NOMO-1 (cell line): Measurements from ENCODE around the gene TSR3.
A peak's percentile ranks its signal among the peaks of the same experiment; 100 is the strongest.

ENCODE experiments used
- DNase-seq, 2 experiments: peaks; one replicate each; lab custom pipeline; 2025; ENCODE audit not compliant: unreplicated experiment in 2 of 2; lab: John Stamatoyannopoulos, UW

The TSR3 gene

GRCh38 chr16:1355591-1355990 is 3.9 kb upstream of the TSR3 start:
- DNase-seq = no peak

- no peak for DNase-seq
Measured at GRCh38 chr16:1354815-1355540, 3.3 kb upstream of the TSR3 start.

DNA sequence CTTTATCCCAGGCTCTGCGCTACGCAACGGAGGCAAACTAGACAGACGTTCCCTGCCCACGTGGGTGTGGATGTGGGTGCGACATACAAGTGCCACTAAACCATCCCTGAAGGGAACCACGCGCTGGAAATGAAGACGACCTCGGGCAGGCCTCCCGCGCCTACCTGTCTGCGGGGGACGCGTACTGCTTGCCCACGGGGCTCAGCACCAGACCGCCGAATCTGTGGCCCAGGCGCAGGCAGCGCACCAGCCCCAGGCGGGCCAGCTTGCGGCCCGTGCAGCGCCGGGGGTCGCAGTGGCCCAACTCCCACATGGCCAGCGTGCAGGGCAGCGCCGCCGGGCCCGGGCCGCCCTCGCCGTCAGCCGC is 480 bp downstream of the TSR3 start:
- no peak for DNase-seq

- DNase-seq = no peak
Measured at GRCh38 chr16:1350691-1351090, 987 bp downstream of the TSR3 start.

DNA sequence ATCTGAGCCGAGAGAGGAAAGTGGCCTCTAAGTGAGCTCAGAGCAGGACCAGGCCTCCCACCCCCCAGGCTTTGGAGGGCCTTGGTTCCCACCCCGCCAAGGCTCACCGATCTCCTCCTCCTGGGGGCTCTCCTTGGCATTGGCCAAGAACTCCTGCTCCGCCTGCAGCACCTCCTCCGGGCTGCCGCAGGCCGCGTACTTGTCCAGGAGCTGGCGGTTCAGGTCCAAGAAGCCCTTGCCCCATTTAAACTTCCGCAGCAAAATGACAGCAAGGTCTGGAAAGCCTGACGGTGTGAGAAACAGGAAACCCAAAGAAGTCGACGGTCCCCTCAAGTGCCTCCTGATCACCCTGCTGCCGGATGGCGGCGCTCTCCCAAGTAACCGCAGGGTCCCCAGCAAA is 1.7 kb downstream of the TSR3 start:
- no peak for DNase-seq

DNA sequence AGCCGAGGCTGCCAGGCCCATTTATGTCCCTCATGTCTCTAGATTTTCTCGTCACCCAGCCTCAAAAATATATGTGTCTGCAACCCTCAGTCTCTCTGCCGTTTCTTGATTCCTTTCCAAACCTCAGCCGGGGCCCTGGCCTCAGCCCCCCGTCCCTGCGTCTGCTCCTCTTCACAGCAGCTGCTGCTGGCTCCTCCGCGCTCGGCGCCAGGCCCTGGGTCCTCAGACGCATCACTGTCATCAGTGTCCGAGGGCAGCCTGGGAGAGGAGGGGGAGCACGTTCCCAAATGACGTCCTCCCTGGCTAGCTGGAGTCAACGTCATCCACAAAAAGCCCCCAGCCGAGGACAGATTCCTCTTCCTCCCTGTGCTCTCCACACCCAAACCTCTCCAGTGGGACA is 2.3 kb downstream of the TSR3 start:
- DNase-seq = no peak

DNA sequence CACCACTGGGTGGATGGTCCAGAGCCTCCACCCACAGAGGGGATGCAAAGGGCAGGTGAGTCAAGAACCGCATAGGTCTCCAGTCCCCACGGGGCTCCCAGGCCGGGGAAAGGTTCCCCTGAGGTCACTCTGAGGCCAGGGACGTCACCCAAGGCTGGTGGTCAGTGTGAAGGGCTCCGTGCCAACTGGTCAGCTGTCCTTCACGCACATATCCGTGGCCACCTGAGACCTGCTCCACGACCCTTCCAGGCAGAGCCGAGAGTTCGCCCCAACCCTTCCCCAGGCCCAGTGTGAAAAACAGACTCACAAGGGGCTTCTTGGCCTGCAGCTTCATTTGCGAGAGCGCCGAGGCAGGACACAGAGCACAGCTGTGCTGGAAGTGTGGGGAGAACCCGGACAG is 2.8 kb downstream of the TSR3 start:
- DNase-seq = no peak

- DNase-seq = no peak
Measured at GRCh38 chr16:1348441-1348840, 3.2 kb downstream of the TSR3 start.

GRCh38 chr16:1347962-1348361 is 3.7 kb downstream of the TSR3 start:
- no peak for DNase-seq

GRCh38 chr16:1347286-1347855 is 4.3 kb downstream of the TSR3 start:
- DNase-seq = no peak

DNA sequence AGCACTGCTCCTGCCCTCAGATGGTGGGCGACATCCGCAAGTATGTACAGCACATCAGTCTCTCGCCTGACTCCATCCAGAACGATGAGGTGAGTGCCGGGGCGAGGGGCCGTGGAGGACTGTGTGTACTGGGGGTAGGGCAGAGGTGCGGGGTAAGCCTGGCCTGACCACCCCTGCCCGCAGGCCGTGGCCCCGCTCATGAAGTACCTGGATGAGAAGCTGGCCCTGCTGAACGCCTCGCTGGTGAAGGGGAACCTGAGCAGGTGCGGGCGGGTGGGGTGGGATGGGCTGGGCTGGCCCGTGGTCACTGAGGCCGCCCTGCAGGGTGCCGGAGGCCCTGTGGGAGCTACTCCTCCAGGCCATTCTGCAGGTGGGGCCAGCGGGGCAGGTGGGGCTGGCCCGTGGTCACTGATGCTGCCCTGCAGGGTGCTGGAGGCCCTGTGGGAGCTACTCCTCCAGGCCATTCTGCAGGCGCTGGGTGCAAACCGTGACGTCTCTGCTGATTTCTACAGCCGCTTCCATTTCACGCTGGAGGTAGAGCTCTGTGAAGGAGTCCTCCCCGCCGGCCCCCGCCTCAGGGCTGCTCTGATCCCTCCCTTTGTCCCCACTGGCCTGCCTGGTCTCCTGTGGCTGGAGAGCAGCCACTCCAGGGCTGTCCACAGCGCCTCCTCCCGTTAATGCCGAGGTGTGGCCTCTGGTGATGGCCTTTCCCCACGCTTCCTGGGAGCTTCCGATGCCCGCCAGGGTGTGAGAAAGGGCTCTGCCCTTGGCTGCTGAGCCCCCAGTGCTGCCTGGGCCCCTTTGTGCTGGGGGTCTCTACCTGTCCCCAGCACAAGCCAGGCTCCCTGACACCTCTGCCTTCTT is 5.0 kb downstream of the TSR3 start:
- no peak for DNase-seq

- DNase-seq = no peak
Measured at GRCh38 chr16:1345651-1346421, 5.8 kb downstream of the TSR3 start.

- no peak for DNase-seq
Measured at GRCh38 chr16:1345087-1345486, 6.6 kb downstream of the TSR3 start.

GRCh38 chr16:1344499-1344898 is 7.2 kb downstream of the TSR3 start:
- no peak for DNase-seq

DNA sequence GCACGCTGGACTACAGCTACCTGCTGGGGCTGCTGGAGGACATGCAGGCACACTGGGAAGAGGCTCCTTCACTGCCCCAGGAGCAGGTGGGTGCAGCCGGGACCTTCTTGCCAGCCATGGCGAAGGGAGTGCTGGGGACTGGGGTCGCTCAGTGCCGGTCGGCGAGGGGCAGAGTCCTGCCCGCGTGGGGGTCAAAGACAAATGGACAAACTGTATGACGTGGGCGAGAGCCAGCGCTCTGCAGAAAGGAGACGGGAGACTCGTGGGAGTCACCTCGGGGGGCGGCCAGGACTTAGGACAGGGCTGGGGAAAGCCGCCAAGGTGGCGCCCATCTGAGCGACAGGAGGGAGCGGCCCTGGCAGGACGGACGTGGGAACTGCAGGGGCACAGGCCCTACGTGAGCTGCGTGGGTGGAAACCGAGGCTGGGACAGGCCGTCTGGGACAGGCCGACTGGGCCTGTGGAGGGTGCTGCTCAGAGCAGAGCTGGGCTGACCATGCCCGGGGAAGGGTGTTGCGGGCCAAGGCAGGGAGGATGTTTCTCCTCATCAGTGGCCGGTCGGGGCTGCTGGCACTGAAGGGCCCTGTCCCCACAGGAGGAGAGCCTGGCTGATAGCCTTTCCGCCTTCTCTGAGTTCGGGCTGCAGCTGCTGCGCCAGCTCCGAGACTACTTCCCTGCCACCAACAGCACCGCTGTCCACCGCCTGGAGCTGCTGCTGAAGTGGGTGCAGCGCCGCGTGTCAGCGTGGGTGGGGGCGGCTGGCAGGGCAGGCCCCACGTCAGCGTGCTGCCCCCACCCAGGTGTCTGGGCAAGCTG is 8.0 kb downstream of the TSR3 start:
- DNase-seq = no peak

GRCh38 chr16:1342526-1343427 is 8.9 kb downstream of the TSR3 start:
- peak; percentile 99 to 100 for DNase-seq

DNA sequence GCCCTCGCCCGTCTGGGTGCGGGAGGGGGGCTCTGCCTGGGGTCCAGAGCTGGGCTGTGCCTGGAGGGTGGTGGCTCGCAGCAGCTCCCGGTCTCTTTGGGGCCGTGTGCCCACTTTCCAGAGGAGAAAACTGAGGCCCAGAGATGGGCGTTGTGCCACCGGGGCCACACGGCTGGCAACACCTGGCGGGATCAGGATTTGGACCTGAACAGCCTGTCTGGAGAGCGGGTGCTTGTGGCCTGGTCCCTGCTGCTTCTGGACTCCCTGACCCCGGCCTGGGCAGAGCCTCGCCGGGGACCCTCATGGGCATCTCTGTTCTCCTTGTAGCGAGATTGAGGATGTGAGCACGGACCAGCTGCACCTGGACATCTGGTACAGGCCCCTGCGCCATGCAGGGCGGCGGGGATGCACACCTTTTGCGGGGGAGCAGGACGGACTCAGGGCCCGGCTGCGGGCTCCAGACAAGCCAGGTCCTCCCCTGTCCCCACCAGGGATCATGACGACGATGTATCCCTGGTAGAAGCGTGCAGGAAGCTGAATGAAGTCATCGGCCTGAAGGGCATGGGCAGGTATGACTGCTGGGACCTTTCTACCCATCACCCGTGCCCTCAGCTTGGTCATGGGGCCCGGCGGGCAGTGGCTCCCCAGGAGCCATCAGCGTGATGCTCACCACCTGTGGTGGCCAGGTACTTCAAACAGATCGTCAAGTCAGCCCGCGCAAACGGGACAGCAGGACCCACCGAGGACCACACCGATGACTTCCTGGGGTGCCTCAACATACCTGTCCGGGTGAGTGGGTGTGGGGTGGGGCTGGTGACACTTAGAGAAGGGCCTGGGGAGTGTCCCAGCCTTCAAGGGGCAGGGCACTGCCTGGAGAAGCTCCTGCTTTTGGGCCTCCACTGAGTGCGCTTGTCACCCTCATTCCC is 9.9 kb downstream of the TSR3 start:
- no peak for DNase-seq
